ENCODE data around the gene FBXL13. TPM values are rescaled to one million over a fixed set of nuclear protein-coding genes. Genes with fewer than 3 reads are reported as not detected.
"Not testable (repeated sequence)": the region's sequence is repeated elsewhere in the genome, so short reads cannot be mapped to it uniquely, and the experiment has no call there.

FBXL13 gene
- total RNA-seq, 2 experiments from 2014 or later: 0.54 to 0.74 TPM

- peaks cover 11% of the 10 kb centered on the region for H3K36me3 Mint-ChIP-seq (ENCODE audit: low read depth)
- no peak for DNase-seq
Observed at GRCh38 chr7:102821994-102822747, 252.4 kb downstream of the FBXL13 start.

GRCh38 chr7:102819151-102819550, 255.4 kb downstream of the FBXL13 start:
- H3K4me3 Mint-ChIP-seq: no peak overlapping the region
- H3K9me3 Mint-ChIP-seq: no peaks in the 10 kb centered on the region
- peaks cover 2% of the 10 kb centered on the region for H3K4me1 Mint-ChIP-seq (ENCODE audit: low read depth)
- DNase-seq: no peak
- H3K27ac Mint-ChIP-seq: no peak overlapping the region
- intact Hi-C loops (cut with micrococcal nuclease): loop anchor here (5.0 kb wide), 1 partner anchor 48 kb away; no protein-coding TSS in a partner anchor
- CTCF ChIA-PET: interaction anchor here (0.7 kb wide), 1 partner anchor 13 kb away, joined by 3 read pairs; no protein-coding TSS in a partner anchor
- H3K36me3 Mint-ChIP-seq (ENCODE audit: low read depth): peaks cover 6% of the 10 kb centered on the region
- H3K27me3 Mint-ChIP-seq (ENCODE audit: low read depth): no peaks in the 10 kb centered on the region

More at GRCh38 chr7:102821994-102822747, 252.4 kb downstream of the FBXL13 start:
- intact Hi-C loops (cut with micrococcal nuclease): no loop called here
- H3K4me1 Mint-ChIP-seq (ENCODE audit: low read depth): no peaks in the 10 kb centered on the region
- H3K4me3 Mint-ChIP-seq: no peak overlapping the region
- H3K9me3 Mint-ChIP-seq: no peaks in the 10 kb centered on the region
- H3K27me3 Mint-ChIP-seq (ENCODE audit: low read depth): no peaks in the 10 kb centered on the region
- CTCF ChIA-PET: no interaction called here
- H3K27ac Mint-ChIP-seq: no peak overlapping the region

GRCh38 chr7:102817616-102818573, 256.7 kb downstream of the FBXL13 start:
- H3K4me3 Mint-ChIP-seq: no peak overlapping the region
- no peak for DNase-seq
- H3K27ac Mint-ChIP-seq: no peak overlapping the region
- H3K36me3 Mint-ChIP-seq (ENCODE audit: low read depth): peaks cover 8% of the 10 kb centered on the region
- H3K27me3 Mint-ChIP-seq (ENCODE audit: low read depth): no peaks in the 10 kb centered on the region
- intact Hi-C loops (cut with micrococcal nuclease): loop anchor here (5.0 kb wide), 1 partner anchor 49 kb away; no protein-coding TSS in a partner anchor
- CTCF ChIA-PET: no interaction called here
- H3K9me3 Mint-ChIP-seq: no peaks in the 10 kb centered on the region
- peaks cover 2% of the 10 kb centered on the region for H3K4me1 Mint-ChIP-seq (ENCODE audit: low read depth)

- no peak overlapping the region for H3K27ac Mint-ChIP-seq
- DNase-seq: no peak
- H3K27me3 Mint-ChIP-seq (ENCODE audit: low read depth): no peaks in the 10 kb centered on the region
- no peaks in the 10 kb centered on the region for H3K9me3 Mint-ChIP-seq
- CTCF ChIA-PET: no interaction called here
- intact Hi-C loops (cut with micrococcal nuclease): loop anchor here (1.0 kb wide), 1 partner anchor 21 kb away; no protein-coding TSS in a partner anchor
- no peak overlapping the region for H3K4me3 Mint-ChIP-seq
- peaks cover 6% of the 10 kb centered on the region for H3K36me3 Mint-ChIP-seq (ENCODE audit: low read depth)
- H3K4me1 Mint-ChIP-seq (ENCODE audit: low read depth): peaks cover 2% of the 10 kb centered on the region
Observed at GRCh38 chr7:102814025-102814471, 260.5 kb downstream of the FBXL13 start.

DNA sequence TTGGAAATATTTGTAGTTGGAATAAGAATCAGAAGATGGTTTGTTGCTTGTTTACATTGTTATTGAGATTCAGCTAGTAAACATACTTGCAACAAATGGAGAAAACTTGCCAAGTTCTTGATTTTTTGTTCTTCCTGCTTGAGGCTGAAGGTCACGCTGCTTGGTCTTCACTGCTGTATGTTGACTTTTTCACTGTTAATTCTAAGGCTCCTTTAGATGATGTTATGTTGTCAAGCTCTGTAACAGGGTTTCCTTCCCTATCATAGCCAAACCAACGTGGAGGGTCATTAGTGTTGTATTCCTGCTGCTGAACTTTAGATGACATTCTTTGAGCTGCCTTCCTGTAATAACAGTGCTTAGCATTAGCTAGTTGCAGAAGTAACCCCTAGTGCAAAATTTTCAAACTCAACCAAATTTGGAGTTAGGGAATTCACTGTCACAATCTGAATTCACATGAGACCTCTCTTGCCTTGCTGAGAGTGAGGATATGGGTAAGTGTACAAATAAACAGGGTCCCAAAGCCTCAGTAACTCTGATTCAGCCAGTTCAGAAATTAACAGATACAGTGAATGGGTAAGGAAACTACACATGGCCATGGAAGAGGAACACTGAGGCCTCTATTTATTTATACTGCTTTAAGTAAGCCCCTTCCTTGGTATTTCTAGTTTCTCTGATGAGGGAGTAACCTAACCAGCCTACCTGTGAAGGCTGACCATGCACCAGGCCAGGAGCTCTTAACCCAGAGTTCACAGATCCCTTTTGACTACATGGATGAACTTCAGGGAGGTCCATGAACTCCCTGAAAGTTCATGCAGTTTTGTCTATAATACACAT, 261.2 kb downstream of the FBXL13 start:
- H3K36me3 Mint-ChIP-seq (ENCODE audit: low read depth): peaks cover 6% of the 10 kb centered on the region
- no peak for DNase-seq
- H3K4me1 Mint-ChIP-seq (ENCODE audit: low read depth): peaks cover 2% of the 10 kb centered on the region
- no peak overlapping the region for H3K27ac Mint-ChIP-seq
- H3K27me3 Mint-ChIP-seq (ENCODE audit: low read depth): no peaks in the 10 kb centered on the region
- no peaks in the 10 kb centered on the region for H3K9me3 Mint-ChIP-seq
- intact Hi-C loops (cut with micrococcal nuclease): loop anchor here (1.0 kb wide), 1 partner anchor 22 kb away; no protein-coding TSS in a partner anchor
- H3K4me3 Mint-ChIP-seq: no peak overlapping the region
- CTCF ChIA-PET: no interaction called here

- DNase-seq: no peak
- Mint-ChIP-seq H3K4me3 (no peak overlapping the region), H3K36me3 (ENCODE audit: low read depth) (peaks cover 1% of the 10 kb centered on the region), H3K27ac (no peak overlapping the region), H3K4me1 (ENCODE audit: low read depth) (peaks cover 2% of the 10 kb centered on the region), H3K9me3 (no peaks in the 10 kb centered on the region), H3K27me3 (ENCODE audit: low read depth) (no peaks in the 10 kb centered on the region)
- intact Hi-C loops (cut with micrococcal nuclease): no loop called here
- CTCF ChIA-PET: no interaction called here
Observed at GRCh38 chr7:102811942-102812678, 262.5 kb downstream of the FBXL13 start.

DNA sequence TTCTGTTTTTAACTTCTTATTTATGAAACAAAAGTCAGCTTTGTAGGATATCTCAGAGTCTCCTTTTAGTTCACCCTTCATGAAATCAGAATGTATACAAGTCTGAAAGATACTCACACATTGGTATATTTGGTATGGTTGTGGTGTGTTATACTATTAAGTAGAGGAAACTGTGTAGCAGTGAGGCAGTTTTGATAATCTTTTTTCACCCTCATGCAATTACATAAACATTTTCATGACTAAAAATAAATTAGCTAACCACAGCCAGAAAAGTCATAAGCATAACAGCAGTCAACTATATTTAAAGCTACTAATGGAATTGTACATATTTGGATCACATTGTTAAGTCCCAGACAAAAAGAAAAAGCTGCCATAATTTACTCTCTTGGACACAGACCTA, 263.7 kb downstream of the FBXL13 start:
- no peaks in the 10 kb centered on the region for H3K27me3 Mint-ChIP-seq (ENCODE audit: low read depth)
- no peak overlapping the region for H3K4me3 Mint-ChIP-seq
- H3K9me3 Mint-ChIP-seq: no peaks in the 10 kb centered on the region
- intact Hi-C loops (cut with micrococcal nuclease): no loop called here
- no peak overlapping the region for H3K27ac Mint-ChIP-seq
- CTCF ChIA-PET: interaction anchor here (1.1 kb wide), 1 partner anchor 79 kb away, joined by 3 read pairs; no protein-coding TSS in a partner anchor
- H3K36me3 Mint-ChIP-seq (ENCODE audit: low read depth): peaks cover 1% of the 10 kb centered on the region
- DNase-seq: no peak
- H3K4me1 Mint-ChIP-seq (ENCODE audit: low read depth): peaks cover 2% of the 10 kb centered on the region

DNA sequence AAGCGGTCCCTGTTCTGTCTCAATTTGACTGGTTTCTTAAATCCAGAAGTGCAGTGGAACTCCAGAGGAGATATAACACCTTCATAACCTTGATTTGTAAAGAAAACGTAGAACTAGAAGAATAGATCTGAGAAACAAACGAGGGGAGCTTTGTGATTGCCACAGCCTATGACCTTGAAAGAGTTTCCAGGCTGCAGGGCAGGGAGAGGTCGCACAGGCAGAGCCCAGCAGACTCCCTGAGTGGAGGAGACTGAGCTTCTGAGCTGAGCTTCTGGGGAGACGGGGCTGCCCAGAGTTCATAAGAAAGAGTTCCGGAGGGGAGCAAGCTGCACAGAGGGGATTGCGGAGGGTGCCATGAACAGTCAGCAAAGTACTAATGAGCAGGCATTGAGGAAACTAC, 268.0 kb downstream of the FBXL13 start:
- Mint-ChIP-seq H3K36me3 (ENCODE audit: low read depth) (no peaks in the 10 kb centered on the region), H3K4me1 (ENCODE audit: low read depth) (no peaks in the 10 kb centered on the region)

DNA sequence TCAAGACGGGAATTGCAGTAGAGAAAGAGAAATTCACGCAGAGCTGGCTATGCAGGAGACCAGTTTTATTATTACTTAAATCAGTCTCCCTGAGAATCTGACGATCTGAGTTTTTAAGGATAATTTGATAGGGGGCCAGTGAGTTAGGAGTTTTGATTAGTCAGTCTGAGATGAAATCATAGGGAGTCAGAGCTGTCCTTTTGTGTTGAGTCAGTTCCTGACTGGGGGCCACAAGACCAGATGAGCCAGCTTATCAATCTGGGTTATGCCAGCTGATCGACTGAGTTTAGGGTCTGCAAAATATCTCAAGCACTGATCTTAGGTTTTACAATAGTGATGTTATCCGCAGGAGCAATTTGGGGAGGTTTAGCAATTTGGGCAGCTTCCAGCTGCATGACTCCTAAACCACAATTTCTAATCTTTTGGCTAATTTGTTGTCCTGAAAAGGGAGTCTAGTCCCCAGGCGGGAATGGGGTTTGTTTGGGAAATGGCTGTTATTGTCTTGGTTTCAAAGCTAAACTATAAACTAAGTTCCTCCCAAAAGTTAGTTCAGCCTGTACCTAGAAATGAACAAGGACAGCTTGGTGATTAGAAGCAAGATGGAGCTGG, 278.5 kb downstream of the FBXL13 start:
- H3K9me3 Mint-ChIP-seq: not testable (repeated sequence)

More for the DNA sequence above, 268.0 kb downstream of the FBXL13 start:
- H3K27me3 Mint-ChIP-seq (ENCODE audit: low read depth): no peaks in the 10 kb centered on the region
- H3K4me3 Mint-ChIP-seq: no peak overlapping the region
- CTCF ChIA-PET: no interaction called here
- intact Hi-C loops (cut with micrococcal nuclease): no loop called here
- DNase-seq: no peak
- H3K9me3 Mint-ChIP-seq: peaks cover 15% of the 10 kb centered on the region
- H3K27ac Mint-ChIP-seq: no peak overlapping the region

GRCh38 chr7:102794567-102794966, 280.0 kb downstream of the FBXL13 start:
- H3K4me3 Mint-ChIP-seq; intact Hi-C loops (cut with micrococcal nuclease); CTCF ChIA-PET; H3K9me3 Mint-ChIP-seq; H3K27ac Mint-ChIP-seq; H3K4me1 Mint-ChIP-seq (ENCODE audit: low read depth); H3K27me3 Mint-ChIP-seq (ENCODE audit: low read depth); DNase-seq: not testable (repeated sequence)
- H3K36me3 Mint-ChIP-seq (ENCODE audit: low read depth): peaks cover 14% of the 10 kb centered on the region

More for the DNA sequence above, 278.5 kb downstream of the FBXL13 start:
- H3K4me3 Mint-ChIP-seq; H3K4me1 Mint-ChIP-seq (ENCODE audit: low read depth); H3K27ac Mint-ChIP-seq; H3K27me3 Mint-ChIP-seq (ENCODE audit: low read depth); CTCF ChIA-PET; intact Hi-C loops (cut with micrococcal nuclease); DNase-seq: not testable (repeated sequence)
- peaks cover 12% of the 10 kb centered on the region for H3K36me3 Mint-ChIP-seq (ENCODE audit: low read depth)

- CTCF ChIA-PET; H3K27me3 Mint-ChIP-seq (ENCODE audit: low read depth); H3K4me3 Mint-ChIP-seq; DNase-seq; H3K27ac Mint-ChIP-seq; intact Hi-C loops (cut with micrococcal nuclease); H3K9me3 Mint-ChIP-seq; H3K4me1 Mint-ChIP-seq (ENCODE audit: low read depth): not testable (repeated sequence)
- peaks cover 13% of the 10 kb centered on the region for H3K36me3 Mint-ChIP-seq (ENCODE audit: low read depth)
Observed at GRCh38 chr7:102791831-102792230, 282.8 kb downstream of the FBXL13 start.

Measured in activated naive CD4-positive, alpha-beta T cell treated with anti-CD3 and anti-CD28 coated beads for 36 hours (primary cell).